ENCODE data around the gene ATP2B1.

ATP2B1 gene

DNA sequence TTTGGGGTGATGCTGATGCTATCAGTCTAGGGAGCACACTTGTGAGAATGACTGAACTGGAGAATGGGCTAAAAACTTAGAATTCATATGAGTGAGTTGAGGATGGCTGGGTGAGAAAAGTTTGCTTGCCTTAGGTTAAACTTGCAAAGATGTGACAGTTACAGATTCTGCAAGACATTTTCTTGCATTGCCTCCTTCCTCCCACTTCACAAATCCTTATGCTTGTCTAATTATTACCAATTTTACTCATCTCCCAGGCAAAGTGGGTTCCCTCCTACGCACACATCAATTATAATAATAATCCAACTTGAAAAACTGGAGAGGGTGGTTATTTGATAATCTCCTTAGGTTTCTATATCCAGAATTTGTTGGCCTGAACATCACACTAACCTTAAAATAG, 50.9 kb downstream of the ATP2B1 start:
- no peaks in the 10 kb centered on the region for H3K36me3 ChIP-seq (ENCODE audit: control insufficient read depth in 2 of 2, insufficient read depth in 1 of 2, low read length in 2 of 2)
- H3K4me1 ChIP-seq (ENCODE audit: control insufficient read depth, insufficient read depth, low read length): peaks cover 9% of the 10 kb centered on the region
- POLR2A ChIA-PET: no interaction called here
- no peak overlapping the region for H3K4me3 ChIP-seq (ENCODE audit: low read depth, low read length)
- CTCF ChIA-PET: no interaction called here
- H3K27ac ChIP-seq (ENCODE audit: extremely low read depth, low read depth, low read length): no peak overlapping the region
- TF ChIP-seq ZXDB (tag by site-specific recombination; IDR thresholded peaks at IDR 0.05): no peak
- TF ChIP-seq ZNF433 (tag by site-specific recombination; IDR thresholded peaks at IDR 0.05; ENCODE audit: low read depth): no peak
- TF ChIP-seq ZSCAN30 (tag by site-specific recombination; IDR thresholded peaks at IDR 0.05): no peak
- no peak for TF ChIP-seq HOXA7 (CRISPR knock-in tag; IDR thresholded peaks at IDR 0.05; ENCODE audit: borderline replicate concordance)
- no peak for TF ChIP-seq IKZF3 (tag by site-specific recombination; IDR thresholded peaks at IDR 0.05)
- TF ChIP-seq ZFP37 (tag by site-specific recombination; IDR thresholded peaks at IDR 0.05): no peak
- no peak for TF ChIP-seq SP3 (tag by site-specific recombination; IDR thresholded peaks at IDR 0.05)
- no peak for TF ChIP-seq HOXC10 (CRISPR knock-in tag; IDR thresholded peaks at IDR 0.05)
- TF ChIP-seq ZBTB7A (tag by site-specific recombination; IDR thresholded peaks at IDR 0.05; ENCODE audit: low read depth): no peak
- TF ChIP-seq, protein P1, sequence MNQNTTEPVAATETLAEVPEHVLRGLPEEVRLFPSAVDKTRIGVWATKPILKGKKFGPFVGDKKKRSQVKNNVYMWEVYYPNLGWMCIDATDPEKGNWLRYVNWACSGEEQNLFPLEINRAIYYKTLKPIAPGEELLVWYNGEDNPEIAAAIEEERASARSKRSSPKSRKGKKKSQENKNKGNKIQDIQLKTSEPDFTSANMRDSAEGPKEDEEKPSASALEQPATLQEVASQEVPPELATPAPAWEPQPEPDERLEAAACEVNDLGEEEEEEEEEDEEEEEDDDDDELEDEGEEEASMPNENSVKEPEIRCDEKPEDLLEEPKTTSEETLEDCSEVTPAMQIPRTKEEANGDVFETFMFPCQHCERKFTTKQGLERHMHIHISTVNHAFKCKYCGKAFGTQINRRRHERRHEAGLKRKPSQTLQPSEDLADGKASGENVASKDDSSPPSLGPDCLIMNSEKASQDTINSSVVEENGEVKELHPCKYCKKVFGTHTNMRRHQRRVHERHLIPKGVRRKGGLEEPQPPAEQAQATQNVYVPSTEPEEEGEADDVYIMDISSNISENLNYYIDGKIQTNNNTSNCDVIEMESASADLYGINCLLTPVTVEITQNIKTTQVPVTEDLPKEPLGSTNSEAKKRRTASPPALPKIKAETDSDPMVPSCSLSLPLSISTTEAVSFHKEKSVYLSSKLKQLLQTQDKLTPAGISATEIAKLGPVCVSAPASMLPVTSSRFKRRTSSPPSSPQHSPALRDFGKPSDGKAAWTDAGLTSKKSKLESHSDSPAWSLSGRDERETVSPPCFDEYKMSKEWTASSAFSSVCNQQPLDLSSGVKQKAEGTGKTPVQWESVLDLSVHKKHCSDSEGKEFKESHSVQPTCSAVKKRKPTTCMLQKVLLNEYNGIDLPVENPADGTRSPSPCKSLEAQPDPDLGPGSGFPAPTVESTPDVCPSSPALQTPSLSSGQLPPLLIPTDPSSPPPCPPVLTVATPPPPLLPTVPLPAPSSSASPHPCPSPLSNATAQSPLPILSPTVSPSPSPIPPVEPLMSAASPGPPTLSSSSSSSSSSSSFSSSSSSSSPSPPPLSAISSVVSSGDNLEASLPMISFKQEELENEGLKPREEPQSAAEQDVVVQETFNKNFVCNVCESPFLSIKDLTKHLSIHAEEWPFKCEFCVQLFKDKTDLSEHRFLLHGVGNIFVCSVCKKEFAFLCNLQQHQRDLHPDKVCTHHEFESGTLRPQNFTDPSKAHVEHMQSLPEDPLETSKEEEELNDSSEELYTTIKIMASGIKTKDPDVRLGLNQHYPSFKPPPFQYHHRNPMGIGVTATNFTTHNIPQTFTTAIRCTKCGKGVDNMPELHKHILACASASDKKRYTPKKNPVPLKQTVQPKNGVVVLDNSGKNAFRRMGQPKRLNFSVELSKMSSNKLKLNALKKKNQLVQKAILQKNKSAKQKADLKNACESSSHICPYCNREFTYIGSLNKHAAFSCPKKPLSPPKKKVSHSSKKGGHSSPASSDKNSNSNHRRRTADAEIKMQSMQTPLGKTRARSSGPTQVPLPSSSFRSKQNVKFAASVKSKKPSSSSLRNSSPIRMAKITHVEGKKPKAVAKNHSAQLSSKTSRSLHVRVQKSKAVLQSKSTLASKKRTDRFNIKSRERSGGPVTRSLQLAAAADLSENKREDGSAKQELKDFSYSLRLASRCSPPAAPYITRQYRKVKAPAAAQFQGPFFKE (tag by site-specific recombination; IDR thresholded peaks at IDR 0.05; ENCODE audit: borderline replicate concordance): no peak
- TF ChIP-seq ZNF488 (tag by site-specific recombination; IDR thresholded peaks at IDR 0.05): no peak
- TF ChIP-seq, protein P2, sequence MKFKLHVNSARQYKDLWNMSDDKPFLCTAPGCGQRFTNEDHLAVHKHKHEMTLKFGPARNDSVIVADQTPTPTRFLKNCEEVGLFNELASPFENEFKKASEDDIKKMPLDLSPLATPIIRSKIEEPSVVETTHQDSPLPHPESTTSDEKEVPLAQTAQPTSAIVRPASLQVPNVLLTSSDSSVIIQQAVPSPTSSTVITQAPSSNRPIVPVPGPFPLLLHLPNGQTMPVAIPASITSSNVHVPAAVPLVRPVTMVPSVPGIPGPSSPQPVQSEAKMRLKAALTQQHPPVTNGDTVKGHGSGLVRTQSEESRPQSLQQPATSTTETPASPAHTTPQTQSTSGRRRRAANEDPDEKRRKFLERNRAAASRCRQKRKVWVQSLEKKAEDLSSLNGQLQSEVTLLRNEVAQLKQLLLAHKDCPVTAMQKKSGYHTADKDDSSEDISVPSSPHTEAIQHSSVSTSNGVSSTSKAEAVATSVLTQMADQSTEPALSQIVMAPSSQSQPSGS (tag by site-specific recombination; IDR thresholded peaks at IDR 0.05; ENCODE audit: low read depth): no peak
- TF ChIP-seq PBX3 (CRISPR knock-in tag; IDR thresholded peaks at IDR 0.05): no peak
- H3K9me3 ChIP-seq (ENCODE audit: control insufficient read depth, insufficient read depth, low read depth, low read length): no peaks in the 10 kb centered on the region

- Histone ChIP-seq H3K27ac (ENCODE audit: extremely low read depth, low read depth, low read length) (no peak overlapping the region), H3K9me3 (ENCODE audit: control insufficient read depth, insufficient read depth, low read depth, low read length) (no peaks in the 10 kb centered on the region)
- POLR2A ChIA-PET: no interaction called here
Observed at GRCh38 chr12:89657066-89657465, 51.6 kb downstream of the ATP2B1 start.

More at GRCh38 chr12:89657066-89657465, 51.6 kb downstream of the ATP2B1 start:
- Histone ChIP-seq H3K4me3 (ENCODE audit: low read depth, low read length) (no peak overlapping the region), H3K36me3 (ENCODE audit: control insufficient read depth in 2 of 2, insufficient read depth in 1 of 2, low read length in 2 of 2) (no peaks in the 10 kb centered on the region), H3K4me1 (ENCODE audit: control insufficient read depth, insufficient read depth, low read length) (peaks cover 4% of the 10 kb centered on the region)
- TF ChIP-seq ZSCAN4 (tag by site-specific recombination; IDR thresholded peaks at IDR 0.05) (no peak), ZNF48 (tag by site-specific recombination; IDR thresholded peaks at IDR 0.05) (no peak), ZNF843 (tag by site-specific recombination; IDR thresholded peaks at IDR 0.05) (no peak), ZNF214 (tag by site-specific recombination; IDR thresholded peaks at IDR 0.05; ENCODE audit: borderline replicate concordance) (no peak), ZNF747 (tag by site-specific recombination; IDR thresholded peaks at IDR 0.05) (no peak), ZNF157 (tag by site-specific recombination; IDR thresholded peaks at IDR 0.05) (no peak), ZNF560 (tag by site-specific recombination; IDR thresholded peaks at IDR 0.05; ENCODE audit: borderline replicate concordance) (no peak), OVOL3 (tag by site-specific recombination; IDR thresholded peaks at IDR 0.05) (no peak), WT1 (tag by site-specific recombination; IDR thresholded peaks at IDR 0.05) (no peak), KLF10 (tag by site-specific recombination; IDR thresholded peaks at IDR 0.05) (no peak)
- CTCF ChIA-PET: no interaction called here

Data from HEK293 (cell line).